ENCODE results near the gene ZFC3H1. TPM values are rescaled to one million over a fixed set of nuclear protein-coding genes. Genes with fewer than 3 reads are reported as not detected.

Gene ZFC3H1
- total and polyA plus RNA-seq, 2 donors (not counting 3 experiments of a cell fraction or from before 2014, with no cell fraction given): 23.6 to 60.4 TPM

GRCh38 chr12:71704920-71705319 is 41.3 kb upstream of the ZFC3H1 start:
- intact Hi-C loops (cut with micrococcal nuclease): no loop called here
- FAIRE-seq (no peak), DNase-seq (ENCODE audit: low read depth, low spot score) (no peak)
- no peak for TF ChIP-seq GATA2 (IDR thresholded peaks at IDR 0.05; ENCODE audit: insufficient read depth, insufficient read length, low read depth, low read length)
- TF ChIP-seq FOS (IDR thresholded peaks at IDR 0.05; ENCODE audit: borderline replicate concordance, insufficient read depth, low read length): no peak
- no peak for TF ChIP-seq JUN (IDR thresholded peaks at IDR 0.05; ENCODE audit: borderline replicate concordance, insufficient read depth, insufficient read length, low read depth)
- no peak for TF ChIP-seq POLR2A (IDR thresholded peaks at IDR 0.05; ENCODE audit: low read depth, low read length)
- no peak for TF ChIP-seq POLR2AphosphoS5 (IDR thresholded peaks at IDR 0.05; ENCODE audit: insufficient read depth, low read depth, low read length)
- TF ChIP-seq EZH2 (IDR thresholded peaks at IDR 0.05; ENCODE audit: borderline replicate concordance, low read depth, low read length, severe bottlenecking): no peak
- no peak for TF ChIP-seq MYC (IDR thresholded peaks at IDR 0.05; ENCODE audit: low read depth, low read length)
- no peak for TF ChIP-seq MAX (IDR thresholded peaks at IDR 0.05; ENCODE audit: insufficient read depth, insufficient read length)
- no peak for TF ChIP-seq CTCF (IDR thresholded peaks at IDR 0.05; ENCODE audit: extremely low read depth in 1 of 2, insufficient read depth in 1 of 2, low read depth in 1 of 2, low read length in 2 of 2)
- POLR2A ChIA-PET: no interaction called here
- no TSS peak for BruUV-seq (replicated peaks)
- no peak overlapping the region for H3K4me2 ChIP-seq (ENCODE audit: insufficient read depth, low read length)
- H3K9me3 ChIP-seq (replicated peaks; ENCODE audit: control insufficient read depth, insufficient read depth, low read length): no peaks in the 10 kb centered on the region
- H4K20me1 ChIP-seq (replicated peaks; ENCODE audit: control insufficient read depth, extremely low read depth, insufficient read depth, low read length): no peaks in the 10 kb centered on the region
- no peak overlapping the region for H3K9ac ChIP-seq (replicated peaks; ENCODE audit: extremely low read depth, insufficient read depth, low read length)
- H3K27ac ChIP-seq (ENCODE audit: insufficient read depth, low read depth, low read length): no peak overlapping the region
- H2AFZ ChIP-seq (ENCODE audit: low read depth, low read length): no peak overlapping the region
- H3K4me1 ChIP-seq (ENCODE audit: control insufficient read depth, extremely low read depth, insufficient read depth, low read length): no peaks in the 10 kb centered on the region
- H3K4me3 ChIP-seq (replicated peaks in 1 of 3; ENCODE audit: insufficient read depth in 1 of 3, low read depth in 1 of 3, low read length in 3 of 3): no peak overlapping the region
- no peaks in the 10 kb centered on the region for H3K9me1 ChIP-seq (replicated peaks; ENCODE audit: control insufficient read depth, extremely low read depth, insufficient read depth, low read length)
- CTCF ChIA-PET: interaction anchor here (1.5 kb wide), 1 partner anchor 42 kb away, joined by 6 read pairs; no protein-coding TSS in a partner anchor
- H3K36me3 ChIP-seq (ENCODE audit: control insufficient read depth in 2 of 2, extremely low read depth in 1 of 2, insufficient read depth in 2 of 2, low read length in 2 of 2): peaks cover 0 to 2% of the 10 kb centered on the region in 2 experiments
- no peaks in the 10 kb centered on the region for H3K27me3 ChIP-seq (ENCODE audit: control insufficient read depth in 2 of 2, insufficient read depth in 2 of 2, low read length in 2 of 2)
- no peaks in the 10 kb centered on the region for H3K79me2 ChIP-seq (ENCODE audit: control insufficient read depth, insufficient read depth, low read length)
- dilution Hi-C loops (cut with MboI; ENCODE audit: extremely low pct_ligation_motif_present, low sequenced_read_pairs): no loop called here
